GM12874 (cell line): Measurements from ENCODE around the gene MARCHF2.

ENCODE experiments used
- CTCF ChIP-seq: IDR thresholded peaks from 2 replicates; pipeline ENCODE4 v1.5.1; 2011; ENCODE audit warnings: low read depth, mild to moderate bottlenecking, control low read depth, low read length, moderate library complexity; ENCODE audit not compliant: insufficient read depth

Gene MARCHF2

DNA sequence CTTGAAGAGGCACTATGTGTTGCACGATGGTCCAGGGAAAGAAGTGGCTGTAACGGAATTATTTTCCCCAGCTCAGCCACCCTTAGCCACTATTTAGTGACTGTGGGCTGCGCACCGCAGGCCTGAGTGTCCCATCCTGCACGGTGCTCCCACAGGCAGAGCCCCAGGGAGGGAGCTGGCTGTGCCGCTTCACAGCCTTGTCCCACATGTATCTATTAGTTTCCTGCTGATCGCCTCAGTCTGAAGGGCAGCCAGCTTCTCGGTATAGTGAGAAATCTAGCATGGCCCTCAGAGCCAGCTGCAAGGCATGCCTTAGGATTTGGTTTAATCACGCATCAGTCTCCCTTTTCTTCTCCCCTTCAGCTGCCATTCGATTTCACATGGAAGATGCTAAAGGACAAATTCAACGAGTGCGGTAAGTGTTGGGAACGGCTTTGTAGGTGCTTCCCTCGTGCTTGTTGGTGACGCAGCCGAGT is 73.6 kb downstream of the MARCHF2 start:
- TF ChIP-seq CTCF, result no peak

GRCh38 chr19:8487137-8487851 is 74.2 kb downstream of the MARCHF2 start:
- no peak for TF ChIP-seq CTCF

GRCh38 chr19:8488365-8488764 is 75.3 kb downstream of the MARCHF2 start:
- TF ChIP-seq CTCF, result no peak
